Right ventricle myocardium inferior (tissue), 1 donor: ENCODE measurements around the gene POLA2. TPM values are rescaled to one million over a fixed set of nuclear protein-coding genes. Genes with fewer than 3 reads are reported as not detected.

ENCODE experiments used
- ATAC-seq: fragments of 200-7000 bp; cut with Tn5 transposase; one replicate; pipeline ENCODE4 v1.9.1; 2020; ENCODE audit warnings: mild to moderate bottlenecking, moderate library complexity
- DNase-seq: peaks from one replicate; pipeline ENCODE4 v3.0.0; 2021; ENCODE audit errors: missing footprints
- intact Hi-C: fragments of 100-400 bp; cut with DNase I; formaldehyde crosslinking; loops from one replicate; pipeline ENCODE4 v1.11.0; 2022
- long read RNA-seq: library from polyadenylated mRNA; unstranded; transcript quantifications from one replicate; pipeline ENCODE4 v2.0.0, GENCODE V29; 2021
- total RNA-seq: library from RNA; stranded (reverse); fragmentation: NEBNext Ultra II Directional; extraction: Animal tissue kit (Norgen Biotek cat#: 25700); gene quantifications from one replicate; pipeline ENCODE4 v1.2.1, GENCODE V29; 2021
- donor health status: DM: no; HTN: yes; CAD: no; lungs with severe emphysema.

POLA2 gene, protein sequence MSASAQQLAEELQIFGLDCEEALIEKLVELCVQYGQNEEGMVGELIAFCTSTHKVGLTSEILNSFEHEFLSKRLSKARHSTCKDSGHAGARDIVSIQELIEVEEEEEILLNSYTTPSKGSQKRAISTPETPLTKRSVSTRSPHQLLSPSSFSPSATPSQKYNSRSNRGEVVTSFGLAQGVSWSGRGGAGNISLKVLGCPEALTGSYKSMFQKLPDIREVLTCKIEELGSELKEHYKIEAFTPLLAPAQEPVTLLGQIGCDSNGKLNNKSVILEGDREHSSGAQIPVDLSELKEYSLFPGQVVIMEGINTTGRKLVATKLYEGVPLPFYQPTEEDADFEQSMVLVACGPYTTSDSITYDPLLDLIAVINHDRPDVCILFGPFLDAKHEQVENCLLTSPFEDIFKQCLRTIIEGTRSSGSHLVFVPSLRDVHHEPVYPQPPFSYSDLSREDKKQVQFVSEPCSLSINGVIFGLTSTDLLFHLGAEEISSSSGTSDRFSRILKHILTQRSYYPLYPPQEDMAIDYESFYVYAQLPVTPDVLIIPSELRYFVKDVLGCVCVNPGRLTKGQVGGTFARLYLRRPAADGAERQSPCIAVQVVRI
- total RNA-seq, result 2.9 TPM
- long read RNA-seq, partial matches to known transcripts, result 2 of 5 reads
- long read RNA-seq, other reads (novel, unspliced or antisense), result 0 of 5 reads

GRCh38 chr11:65261591-65262380 is at the start of gene POLA2:
Gene POLA2, plus strand, starts transcription at chr11:65261962. Its CDS starts 331 bp downstream, at chr11:65262293.
- DNase-seq, result peak; percentile 97
- peak; percentile 97 for ATAC-seq
- intact Hi-C loops, result loop anchor here (5.0 kb wide), 1 partner anchor 149 kb away; the partner anchor contains the start of gene TM7SF2

DNA sequence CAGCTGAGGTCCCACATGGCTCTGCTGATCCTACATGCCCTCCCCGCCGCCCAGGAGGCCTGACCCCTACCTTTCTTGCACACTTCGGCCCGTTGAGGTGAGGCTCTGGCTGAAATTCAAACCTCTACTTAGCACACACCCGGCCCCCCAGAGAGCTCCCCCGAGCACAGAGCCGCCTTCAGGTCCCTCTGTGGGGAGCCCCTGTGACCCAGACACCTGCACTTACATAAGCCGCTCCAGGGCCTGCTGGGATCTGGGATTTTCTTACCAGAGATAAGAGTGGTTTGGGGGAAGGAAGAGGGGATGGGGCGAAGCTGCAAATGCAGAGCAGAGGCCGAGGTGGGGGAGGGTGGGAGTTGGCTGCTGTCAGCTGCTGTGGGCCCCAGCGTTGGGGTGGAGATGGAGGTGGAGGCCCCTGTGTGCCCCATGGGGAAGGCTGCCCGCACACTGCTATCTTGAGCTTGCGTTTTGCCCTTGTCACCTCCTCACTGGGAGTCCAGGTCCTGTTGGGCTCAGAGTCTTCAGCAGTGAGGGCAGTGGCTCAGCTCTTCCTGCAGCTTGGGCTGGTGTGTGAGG is 49.4 kb upstream of the POLA2 start:
- no peak for DNase-seq
- intact Hi-C loops, result no loop called here
- ATAC-seq, result no peak

GRCh38 chr11:65213322-65214211 is 48.2 kb upstream of the POLA2 start:
- peak; percentile 25 for ATAC-seq
- DNase-seq, result no peak
- intact Hi-C loops, result no loop called here

GRCh38 chr11:65214212-65214845 is 47.4 kb upstream of the POLA2 start:
- ATAC-seq (no peak), DNase-seq (no peak)
- intact Hi-C loops, result no loop called here

- ATAC-seq (no peak), DNase-seq (no peak)
- intact Hi-C loops, result no loop called here
These were observed 46.2 kb upstream of the POLA2 start for GRCh38 chr11:65215441-65216076.

GRCh38 chr11:65216830-65217229 is 44.9 kb upstream of the POLA2 start:
- DNase-seq, result no peak
- intact Hi-C loops, result no loop called here
- ATAC-seq, result no peak

DNA sequence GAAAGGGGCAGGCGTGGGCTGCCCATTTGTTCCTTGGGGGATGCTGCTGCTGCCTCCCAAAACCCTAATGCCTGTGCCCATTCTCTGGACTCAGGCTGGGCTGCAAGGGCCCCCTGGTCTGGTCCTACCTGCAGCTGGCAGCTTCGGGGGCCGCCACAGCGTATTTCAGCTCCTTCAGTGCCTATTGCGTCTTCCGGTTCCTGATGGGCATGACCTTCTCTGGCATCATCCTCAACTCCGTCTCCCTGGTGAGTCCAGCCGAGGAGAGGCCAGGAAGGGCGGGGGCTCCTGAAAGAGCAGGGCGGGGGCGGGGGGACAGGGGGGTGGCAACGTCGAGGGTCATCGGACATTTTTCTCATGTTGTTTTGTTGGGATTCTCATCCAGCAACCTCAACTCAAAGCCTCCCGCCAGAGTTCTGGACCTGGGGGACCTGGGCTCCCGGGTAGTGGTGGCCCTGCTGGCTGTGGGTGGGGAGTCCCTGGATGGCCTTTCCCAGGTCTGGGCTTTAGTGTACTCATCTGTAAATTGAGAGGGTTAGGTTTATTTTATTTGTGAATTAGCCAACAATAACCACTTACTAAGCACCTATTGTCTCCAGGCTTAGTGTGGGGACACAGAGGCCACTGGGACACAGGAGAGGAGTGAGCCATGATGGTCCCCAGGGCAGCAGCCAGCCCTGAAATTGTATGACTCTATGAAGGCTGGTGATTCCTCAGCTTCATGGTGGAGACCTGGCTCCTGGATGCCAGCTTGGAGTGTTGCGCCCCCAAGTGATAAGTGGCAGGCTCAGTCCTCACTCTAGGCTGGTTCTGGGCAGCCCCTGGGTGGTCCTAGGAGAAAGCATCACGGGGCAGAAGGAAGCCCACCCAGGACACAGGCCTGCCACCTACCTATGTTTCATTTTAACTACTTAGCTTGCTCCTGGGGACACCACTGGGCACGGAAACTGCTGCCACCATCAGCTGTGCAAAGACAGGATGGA is 44.0 kb upstream of the POLA2 start:
- no peak for ATAC-seq
- intact Hi-C loops, result no loop called here
- DNase-seq, result no peak

DNA sequence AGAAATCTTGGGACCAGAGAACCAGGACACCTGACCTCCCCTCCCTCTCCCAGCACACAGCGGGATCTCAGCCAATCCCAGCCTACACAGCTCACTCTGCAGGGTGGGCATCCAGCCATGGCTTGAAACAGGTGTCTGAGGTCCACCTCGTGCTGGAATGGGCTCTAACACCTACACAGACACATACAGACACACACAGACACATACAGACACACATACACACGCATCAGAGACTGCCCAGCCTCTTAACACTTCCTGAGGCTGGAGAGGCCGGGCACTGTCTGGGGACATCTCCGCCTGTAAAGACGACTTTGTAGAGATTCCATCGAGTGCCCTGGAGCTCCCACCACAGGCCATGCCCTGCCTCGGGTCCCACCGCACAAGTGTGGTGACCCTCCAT is 43.3 kb upstream of the POLA2 start:
- DNase-seq (no peak), ATAC-seq (no peak)
- intact Hi-C loops, result no loop called here

DNA sequence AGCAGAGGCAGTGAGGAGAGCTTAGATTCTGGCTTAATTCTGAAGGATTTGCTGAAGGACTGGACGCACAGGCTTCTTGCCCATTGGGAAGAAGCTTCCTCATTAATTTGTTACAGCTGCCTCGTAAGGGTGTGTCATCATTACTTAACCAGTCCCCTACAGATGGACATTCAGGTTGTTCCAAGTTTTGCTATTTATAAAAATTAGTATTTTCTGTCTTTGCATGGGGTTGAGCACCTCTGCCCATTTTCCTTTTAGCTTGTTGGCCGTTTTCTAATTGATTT is 41.9 kb upstream of the POLA2 start:
- intact Hi-C loops, result no loop called here
- DNase-seq, result no peak
- no peak for ATAC-seq

DNA sequence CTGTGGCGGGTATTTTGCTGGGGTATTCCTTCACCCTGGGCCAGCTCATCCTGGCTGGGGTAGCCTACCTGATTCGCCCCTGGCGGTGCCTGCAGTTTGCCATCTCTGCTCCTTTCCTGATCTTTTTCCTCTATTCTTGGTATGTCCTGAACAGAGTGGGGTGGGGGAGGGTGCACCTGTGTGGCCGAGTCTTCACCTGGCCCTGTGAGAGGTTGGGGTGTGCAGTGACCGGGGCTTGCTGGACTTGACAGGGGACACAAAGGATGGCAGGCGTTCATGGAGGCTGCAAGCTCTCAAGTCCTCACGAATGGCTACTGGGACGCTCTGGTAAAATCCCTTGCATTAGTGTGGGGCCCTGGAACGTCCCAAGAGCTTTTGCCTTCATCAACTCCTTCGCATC is 40.7 kb upstream of the POLA2 start:
- DNase-seq, result no peak
- ATAC-seq, result no peak
- intact Hi-C loops, result no loop called here

- no peak for ATAC-seq
- intact Hi-C loops, result no loop called here
- no peak for DNase-seq
These were observed 38.8 kb upstream of the POLA2 start for GRCh38 chr11:65223011-65223410.

DNA sequence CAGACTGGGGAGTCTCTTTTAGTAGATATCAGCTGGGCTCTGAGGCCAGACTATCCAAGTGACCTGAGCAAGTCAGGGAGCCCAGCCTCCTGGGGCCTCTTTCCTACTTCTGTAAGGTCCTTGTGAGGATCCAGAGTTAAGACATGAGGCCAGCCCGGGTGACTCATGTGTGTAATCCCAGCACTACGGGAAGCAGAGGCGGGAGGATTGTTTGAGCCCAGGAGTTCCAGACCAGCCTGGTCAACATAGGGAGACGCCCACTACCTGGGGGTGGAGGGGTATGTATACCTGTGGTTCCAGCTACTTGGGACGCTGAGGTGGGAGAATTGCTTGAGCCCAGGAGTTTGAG is 36.9 kb upstream of the POLA2 start:
- ATAC-seq (peak; percentile 48), DNase-seq (no peak)
- intact Hi-C loops, result no loop called here

DNA sequence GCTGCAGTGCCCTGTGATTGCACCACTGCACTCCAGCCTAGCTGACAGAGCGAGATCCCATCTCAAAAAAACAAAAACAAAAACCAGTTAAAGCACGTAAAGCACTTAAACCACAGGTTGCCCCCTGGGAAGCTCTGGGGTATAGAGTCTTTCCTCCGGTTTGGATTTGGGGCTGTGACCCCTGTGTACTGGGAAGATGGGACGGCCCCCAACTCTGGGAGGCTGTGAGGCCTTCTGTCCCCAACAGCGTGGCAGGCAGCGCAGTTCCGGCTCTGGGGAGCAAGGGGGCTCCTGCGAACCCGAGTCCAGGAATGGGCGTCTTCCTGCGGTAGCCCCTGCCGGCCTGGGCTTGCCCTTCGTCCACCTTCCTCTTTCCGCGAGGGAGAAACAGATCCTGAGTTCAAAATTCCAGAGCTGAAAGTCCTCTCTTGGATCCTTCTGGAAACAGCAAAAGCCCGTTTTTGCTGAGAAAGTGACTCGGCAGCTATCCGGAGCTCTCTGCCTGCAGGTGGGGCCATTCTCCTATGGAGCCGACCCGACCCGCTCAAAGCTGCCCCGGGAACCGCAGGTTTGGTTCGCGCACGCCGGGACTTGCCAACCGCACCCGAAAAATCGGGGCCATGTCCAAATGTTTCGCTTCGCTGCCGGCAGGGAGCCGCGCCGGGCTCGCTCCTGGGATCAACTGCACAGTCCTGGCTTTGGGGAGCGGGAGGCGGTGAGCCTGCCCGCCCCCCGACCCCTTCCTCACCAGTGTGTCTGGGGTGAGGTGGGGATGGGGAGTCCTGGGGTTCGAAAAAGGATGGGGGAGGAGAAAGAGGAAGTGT is 36.3 kb upstream of the POLA2 start:
- peak; percentile 76 for ATAC-seq
- intact Hi-C loops, result no loop called here
- DNase-seq, result no peak

- ATAC-seq (no peak), DNase-seq (no peak)
- intact Hi-C loops, result no loop called here
These were observed 35.7 kb upstream of the POLA2 start for GRCh38 chr11:65226103-65226442.

DNA sequence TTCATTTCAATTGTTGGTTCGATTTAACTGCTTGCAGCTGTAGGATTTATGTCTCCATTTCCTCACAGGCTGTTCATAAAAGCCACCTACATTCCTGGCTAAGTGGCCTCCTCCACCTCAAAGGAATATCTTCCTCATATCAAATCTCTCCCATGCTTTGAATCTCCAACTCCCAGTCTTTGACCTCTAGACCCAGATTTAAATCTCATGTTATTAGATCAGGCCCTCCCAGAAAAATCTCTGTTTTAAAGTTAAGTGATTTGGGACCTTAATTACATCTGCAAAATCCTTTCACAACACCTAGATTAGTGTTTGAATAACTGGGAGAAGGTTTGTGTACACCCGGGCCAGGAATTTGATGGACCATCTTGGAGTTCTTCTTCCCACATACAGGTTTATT is 33.9 kb upstream of the POLA2 start:
- no peak for DNase-seq
- intact Hi-C loops, result no loop called here
- ATAC-seq, result no peak
